ENCODE results near the gene COQ8B.

GRCh38 chr19:40658031-40658430, 58.7 kb downstream of the COQ8B start:
- TF ChIP-seq ZNF423 (CRISPR knock-in tag; IDR thresholded peaks at IDR 0.05) (no peak), TEAD1 (CRISPR knock-in tag; IDR thresholded peaks at IDR 0.05) (no peak), TEAD4 (CRISPR knock-in tag; IDR thresholded peaks at IDR 0.05) (no peak), CTCF (IDR thresholded peaks at IDR 0.05) (no peak), SP1 (CRISPR knock-in tag; conservative IDR thresholded peaks at IDR 0.05) (no peak), TCF7 (CRISPR knock-in tag; IDR thresholded peaks at IDR 0.05; ENCODE audit: low read depth) (no peak), IRF1 (CRISPR knock-in tag; IDR thresholded peaks at IDR 0.05) (no peak), ATF3 (CRISPR knock-in tag; conservative IDR thresholded peaks at IDR 0.05) (no peak), NR1H2 (CRISPR knock-in tag; IDR thresholded peaks at IDR 0.05) (no peak), SMAD3 (CRISPR knock-in tag; IDR thresholded peaks at IDR 0.05; ENCODE audit: borderline replicate concordance) (no peak), ZNF281 (CRISPR knock-in tag; IDR thresholded peaks at IDR 0.05) (no peak), MLX (CRISPR knock-in tag; IDR thresholded peaks at IDR 0.05) (no peak), MAX (CRISPR knock-in tag; IDR thresholded peaks at IDR 0.05) (no peak)

Data from WTC11 (cell line).